Activated CD8-positive, alpha-beta memory T cell treated with anti-CD3 and anti-CD28 coated beads for 1 hour (primary cell): ENCODE results near the gene HOXA4.

ENCODE experiments used
- DNase-seq, 2 donors: peaks; one replicate each; pipeline ENCODE4 v3.0.0-alpha.2; 2020; ENCODE audit warnings: low read depth in 1 of 2; ENCODE audit errors: extremely low read depth in 1 of 2

Gene HOXA4

DNA sequence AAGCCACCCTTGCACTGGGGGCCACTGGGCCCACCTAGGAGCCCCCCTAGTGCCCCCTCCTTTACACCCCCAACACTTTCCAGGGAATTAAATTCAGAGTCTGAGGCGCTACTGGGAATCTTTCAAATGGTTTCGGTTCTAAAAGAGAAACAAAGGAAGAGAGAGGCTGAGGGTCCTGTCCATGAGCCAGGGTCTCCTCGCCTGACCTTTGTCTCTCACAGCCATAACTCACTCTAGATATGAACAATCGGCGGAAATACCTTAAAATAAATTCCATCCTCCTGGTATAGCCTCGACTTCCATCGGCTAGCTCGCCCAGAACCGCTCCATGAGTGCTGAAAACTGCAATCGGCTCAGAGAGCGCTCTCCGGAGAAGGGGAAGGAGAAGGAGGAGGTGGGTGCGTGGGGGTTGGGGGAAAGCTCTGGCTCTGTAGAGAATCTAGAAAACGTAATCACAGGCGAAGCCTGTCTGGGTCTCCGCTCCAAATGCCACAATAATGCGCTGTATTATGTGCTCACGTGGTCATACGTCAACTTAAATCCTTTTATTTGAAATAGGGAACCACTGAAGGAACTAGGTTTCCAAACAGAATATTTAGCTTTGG is 12.6 kb downstream of the HOXA4 start:
- DNase-seq = no peak

DNA sequence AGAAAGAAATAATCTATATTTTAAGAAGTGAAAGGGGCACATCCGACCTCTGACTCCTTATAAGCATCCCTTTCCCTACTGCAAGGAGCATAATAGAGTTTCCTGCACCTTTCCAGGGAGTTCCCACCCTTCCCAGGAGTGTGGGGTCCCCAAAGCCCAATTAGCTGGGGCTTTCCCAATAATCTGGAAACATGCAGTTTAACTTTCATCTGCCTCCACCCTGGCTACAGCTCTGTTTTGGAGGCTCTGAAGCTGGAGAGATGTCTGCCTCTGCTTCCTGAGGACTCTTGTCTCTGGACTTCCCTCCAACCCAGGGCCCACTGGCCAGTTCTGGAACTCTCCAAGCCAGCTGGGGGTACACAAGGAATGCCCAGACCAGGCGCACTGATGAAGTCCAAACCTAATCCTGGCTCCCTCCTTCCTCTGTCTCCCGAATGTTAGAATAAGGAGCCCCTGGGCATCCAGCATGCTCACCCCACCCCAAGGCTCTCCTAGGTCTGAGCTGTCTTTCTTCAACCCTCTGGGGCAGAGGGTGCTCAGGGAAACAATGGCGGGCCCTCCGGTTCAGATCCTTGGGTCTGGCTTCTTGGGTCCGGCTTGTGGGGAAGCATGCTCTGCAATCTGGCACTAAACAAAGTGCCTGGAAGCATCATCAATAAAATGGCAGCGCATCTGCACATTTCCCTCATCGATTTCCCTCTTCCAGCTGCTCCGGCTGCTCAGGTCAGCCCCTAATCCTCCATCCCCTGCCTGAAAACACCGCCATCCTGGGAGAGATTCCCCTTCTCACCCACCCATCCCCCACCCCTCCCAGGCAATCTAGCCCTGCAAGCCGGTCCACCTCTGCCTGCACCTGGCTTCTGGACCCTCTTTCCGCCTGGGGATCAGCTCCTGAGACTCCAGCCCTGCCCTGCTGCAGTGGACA is 13.3 kb downstream of the HOXA4 start:
- no peak for DNase-seq

DNA sequence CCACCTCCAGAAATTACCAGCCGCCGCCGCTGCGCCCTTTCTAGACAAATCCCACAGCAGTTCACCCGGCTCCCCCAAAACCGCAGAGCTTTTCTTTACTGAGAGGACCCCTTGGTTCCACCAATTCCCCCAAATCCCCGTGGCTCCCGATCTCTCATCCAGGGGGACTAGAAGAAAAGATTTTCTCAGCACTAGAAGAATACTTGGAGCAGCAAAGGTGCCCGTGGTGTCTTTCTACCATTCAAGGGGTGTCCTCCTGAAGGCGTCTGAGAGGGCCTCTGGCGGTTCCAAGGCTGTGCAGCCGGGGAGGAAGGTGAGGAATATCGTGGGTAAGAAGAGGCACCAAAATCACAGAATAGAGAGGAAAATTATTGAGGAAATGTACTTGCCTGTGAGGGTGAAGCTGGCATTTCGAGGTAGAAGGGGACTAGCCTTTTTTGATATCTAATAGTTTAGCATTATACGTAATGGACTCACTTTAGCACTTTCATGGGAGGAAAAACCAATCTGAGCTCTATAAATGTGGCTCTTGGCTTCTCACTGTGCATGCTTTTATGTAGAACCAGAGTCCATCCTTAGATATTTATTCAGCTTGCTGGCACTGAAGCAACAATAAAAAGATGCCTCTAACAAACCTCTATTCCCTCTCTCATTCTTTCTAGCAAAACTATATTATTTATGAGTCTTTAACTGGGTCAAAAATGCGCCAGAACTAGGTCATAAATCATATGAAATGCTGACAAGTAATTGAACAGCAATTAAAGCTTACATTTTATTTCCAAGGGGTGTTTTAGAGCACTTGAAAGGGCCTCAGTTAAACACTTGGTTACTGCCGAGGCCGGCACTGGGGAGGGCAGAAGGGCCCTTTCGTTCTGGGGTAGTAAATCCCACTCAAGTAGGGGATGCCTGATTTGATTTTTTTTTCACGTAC is 14.3 kb downstream of the HOXA4 start:
- no peak for DNase-seq

DNA sequence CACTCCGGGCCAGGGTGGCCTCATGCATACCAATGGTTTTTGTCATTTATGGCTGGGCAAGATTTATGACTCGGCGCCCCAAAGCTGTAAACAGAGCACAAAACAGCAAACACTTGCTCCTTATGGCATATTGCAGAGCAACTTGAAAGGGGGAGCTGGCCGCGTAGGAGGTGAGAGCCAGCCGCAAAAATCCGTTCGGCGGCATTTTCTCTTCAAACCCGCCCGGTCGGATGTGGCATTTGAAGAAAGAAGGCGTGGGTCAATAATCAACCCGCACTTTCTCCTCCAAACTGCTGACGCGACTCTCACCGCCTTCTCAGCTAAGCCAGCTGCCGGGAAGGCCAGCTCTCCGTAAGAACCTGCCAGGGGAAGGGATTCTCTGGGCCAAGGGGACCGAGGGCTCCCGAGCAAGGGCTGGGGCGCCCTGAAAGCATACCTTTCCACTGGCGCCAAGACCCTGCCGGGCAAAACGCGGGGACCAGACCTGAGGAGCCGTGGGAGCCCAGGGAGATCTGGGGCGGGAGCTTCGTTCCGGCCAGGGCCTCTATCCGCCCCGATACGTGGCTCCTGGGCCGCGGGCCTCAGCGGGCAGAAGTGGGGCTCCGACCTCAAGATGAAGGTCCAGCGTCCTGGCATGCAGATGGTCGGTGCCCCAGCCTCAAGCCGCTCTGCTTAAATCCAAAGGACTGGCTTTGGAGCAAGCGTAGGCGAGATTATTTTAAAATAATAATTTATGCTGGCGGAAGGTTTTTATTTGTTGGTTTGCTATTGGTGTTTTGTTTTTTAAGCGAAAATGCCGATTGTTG is 15.1 kb downstream of the HOXA4 start:
- DNase-seq = no peak

DNA sequence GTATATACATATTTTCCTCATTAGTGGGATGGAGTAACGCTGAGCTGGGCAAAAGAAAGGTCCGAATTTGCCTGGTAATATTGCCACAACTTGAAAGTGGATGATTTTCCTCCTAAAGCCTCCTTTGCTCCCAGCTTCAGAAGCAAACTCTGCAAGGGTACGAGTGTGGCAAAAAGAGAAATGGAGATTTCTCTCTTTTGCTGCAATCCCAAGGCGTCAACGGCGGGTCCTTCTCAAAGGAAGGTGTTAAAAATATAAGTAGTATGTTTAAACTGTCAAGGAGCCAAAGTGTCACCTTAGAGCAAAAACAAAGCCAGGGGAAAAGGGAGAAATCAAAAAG is 15.7 kb downstream of the HOXA4 start:
- no peak for DNase-seq

DNA sequence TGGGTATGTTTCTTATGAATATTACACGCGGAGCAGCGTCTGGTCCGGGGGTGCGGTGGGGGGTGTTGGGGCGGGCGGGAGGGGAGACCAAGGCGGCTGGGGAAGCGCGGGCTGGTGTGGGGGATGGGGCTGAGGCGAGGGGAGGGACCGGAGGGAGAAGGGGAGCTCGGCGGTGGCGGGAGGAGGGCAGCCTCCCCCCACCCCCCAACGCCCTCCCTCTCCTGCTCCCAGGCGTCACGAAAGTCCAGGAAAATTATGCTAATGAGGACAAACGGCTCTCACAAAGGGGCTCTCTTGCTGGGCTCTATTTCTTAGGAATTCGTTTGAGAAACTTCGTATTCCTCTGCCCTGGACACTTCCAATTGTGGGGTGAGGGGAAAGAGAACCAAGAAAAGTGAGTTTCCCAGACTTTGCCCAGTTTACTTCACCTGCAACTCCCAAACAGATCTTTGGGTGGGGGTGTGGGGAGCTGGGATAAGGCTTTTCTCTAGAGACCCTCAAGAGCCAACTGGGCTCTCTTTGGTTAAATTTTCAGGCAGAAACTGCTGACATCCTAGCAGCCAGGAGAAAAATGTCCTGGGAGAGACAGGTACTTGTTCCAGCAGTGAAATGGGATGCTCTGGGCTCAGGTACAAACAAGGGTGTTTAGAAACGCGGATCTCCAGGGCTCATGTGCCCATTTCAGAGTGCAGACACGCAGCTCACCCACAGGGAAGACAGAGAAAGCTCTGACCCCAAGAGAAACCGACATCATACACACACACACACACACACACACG is 16.4 kb downstream of the HOXA4 start:
- DNase-seq = no peak

DNA sequence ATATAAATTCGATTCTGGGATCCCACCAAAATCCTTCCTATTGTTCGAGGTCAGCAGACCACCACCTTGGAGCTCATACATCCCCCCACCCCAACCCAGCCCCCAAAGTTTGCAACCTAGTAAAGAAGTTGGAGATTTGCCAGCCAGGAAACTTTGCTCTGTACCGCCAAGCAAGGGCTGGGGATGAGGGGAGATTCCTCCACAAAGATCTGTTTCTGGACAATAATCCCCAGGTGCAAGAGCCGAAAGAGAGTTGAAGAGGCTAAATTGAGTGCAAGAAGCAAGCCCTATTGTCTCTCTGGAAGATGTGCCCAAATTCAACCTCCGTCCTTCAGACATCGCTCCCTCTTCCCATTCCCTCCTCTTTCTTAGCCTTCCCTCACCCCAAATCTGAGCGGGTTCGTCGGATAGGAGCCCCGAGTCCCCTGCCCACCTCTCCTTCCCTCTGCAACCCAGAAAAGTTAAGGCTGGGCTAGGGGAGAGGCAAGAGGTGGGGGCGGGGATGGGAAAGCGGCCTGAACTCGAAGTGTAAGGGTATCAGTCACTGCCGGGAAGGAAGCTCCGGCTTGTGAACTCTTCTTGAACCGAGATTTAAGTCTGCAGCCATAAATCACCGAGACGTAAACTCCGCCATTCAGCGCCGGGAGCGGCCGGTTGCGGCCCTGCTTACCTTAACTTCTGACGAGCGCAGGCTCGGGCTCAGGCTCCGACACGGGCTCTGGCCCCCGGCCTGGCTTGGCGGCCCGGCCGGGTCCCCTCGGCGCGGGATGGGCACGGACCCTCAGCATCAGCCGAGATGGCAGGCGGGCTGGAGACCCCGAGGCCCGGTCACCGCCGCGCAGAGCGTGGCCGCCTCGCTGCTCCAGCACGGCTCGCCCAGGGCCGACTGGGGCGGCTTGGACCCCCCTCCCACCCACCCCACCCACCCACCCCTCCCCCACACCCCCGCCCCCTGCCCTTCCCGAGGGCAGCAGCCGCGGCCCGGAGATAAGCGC is 17.3 kb downstream of the HOXA4 start:
- no peak for DNase-seq

DNA sequence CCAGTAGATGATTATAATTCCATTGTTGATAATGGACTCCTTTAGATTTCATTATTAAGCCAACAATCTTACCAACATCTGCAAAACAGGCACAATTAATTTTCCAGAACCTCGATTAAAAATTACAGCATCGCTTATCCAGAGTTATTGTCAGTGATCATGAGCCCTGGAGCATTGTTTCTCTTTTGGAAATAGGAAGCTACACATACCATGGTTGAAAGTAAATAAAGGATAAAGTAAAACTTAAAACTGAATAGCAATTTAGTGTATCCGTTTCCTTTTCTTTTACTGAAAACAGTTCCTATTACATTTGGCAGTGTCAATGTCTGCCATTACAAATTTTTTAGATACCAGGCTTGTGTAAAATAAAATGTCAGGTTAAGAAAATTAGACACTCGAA is 18.2 kb downstream of the HOXA4 start:
- DNase-seq = no peak

DNA sequence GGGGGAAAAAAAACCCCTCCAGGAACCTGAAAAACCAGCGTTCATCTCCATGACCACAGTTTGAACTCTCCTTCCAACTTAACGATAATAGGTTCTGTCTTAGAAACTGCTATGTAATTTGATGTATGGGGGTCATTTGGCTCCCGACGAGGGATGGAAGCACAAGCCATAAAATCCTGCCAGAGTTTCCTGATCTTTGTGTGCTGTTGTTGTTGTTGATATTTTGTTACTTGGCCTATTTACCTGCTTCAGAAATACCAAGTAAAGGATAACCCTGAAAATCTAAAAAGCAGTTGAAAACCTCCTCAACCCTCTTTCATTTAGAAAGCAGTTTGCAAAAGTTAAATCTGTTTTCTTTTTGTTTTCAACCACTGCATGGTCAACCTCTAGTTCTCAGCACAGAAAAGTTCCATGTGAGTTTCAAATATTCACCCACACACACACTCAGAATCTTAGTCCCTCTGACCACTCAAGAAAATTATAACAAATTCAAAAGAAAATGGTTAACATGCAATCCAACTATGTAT is 18.7 kb downstream of the HOXA4 start:
- DNase-seq = no peak

DNA sequence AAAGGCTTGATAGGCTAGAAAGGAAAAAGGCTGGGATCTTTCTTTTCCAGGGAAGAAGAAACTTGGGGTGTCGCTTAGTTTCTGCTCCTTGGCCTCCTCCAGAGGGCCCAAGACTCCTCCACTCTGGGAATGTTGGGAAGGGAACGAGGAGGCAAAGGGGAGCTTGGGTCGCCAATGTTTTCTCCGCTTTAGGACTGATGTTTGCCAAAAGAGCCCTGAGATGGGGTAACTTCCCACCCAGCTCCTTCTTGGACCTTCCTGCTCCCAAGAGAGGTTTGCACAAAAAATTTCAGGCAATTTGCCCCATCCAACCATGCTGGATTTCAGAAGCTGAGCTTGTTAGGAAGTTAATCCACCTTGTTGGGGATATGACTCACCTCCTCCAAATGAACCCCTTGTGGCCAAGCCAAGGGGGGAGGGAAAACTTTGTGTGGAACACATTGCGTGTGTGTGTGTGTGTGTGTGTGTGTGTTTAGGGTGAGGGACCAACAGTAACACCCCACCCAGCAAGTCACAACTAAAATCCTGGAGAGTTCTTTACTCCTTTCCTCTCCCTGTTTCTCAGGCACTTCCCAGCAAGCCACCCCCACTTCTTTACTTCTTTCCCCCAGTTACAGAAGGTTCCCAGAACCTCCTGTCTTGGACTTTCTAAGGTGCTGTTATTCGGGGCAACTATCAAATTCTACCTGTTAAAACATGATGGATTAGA is 19.4 kb downstream of the HOXA4 start:
- no peak for DNase-seq

DNA sequence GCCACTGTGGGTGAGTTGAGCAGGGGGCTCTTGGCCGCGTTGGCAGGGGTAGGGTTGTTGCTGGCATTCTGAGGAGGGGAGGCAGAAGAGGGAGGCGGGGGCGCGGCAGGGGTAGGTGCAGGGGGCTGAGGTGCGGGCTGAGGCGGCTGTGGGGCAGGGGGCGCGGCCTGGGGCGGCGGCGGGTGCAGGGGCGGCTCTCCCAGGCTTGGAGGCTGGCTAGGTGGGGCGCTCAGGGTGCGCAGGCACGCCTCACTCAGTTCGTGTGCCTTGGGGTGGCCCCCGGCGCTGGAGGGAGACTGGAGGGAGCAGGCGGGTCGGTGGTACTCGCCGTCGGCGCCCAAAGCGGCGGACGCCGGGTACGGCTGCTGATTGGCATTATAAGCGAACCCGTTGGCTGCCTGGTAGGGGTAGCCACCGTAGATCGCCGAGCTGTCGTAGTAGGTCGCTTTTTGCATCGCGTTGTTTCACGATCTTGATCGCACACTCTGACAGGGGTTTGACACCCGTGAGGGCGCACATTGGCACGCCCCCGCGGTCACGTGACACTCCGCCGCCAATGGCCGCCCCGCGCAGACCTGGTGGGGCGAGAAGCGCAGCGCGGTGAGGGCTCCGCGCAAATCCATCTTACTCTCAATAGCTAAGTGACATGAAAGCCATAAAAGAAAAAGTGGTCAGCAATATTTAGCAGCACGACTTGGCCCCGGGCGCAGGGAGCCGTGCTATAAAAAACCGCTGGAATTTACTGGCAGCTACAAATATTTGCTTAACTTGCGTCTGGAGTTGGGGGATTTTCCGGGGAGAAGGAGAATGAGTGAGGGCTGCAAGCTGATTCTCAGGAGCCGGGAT is 20.1 kb downstream of the HOXA4 start:
- no peak for DNase-seq

DNA sequence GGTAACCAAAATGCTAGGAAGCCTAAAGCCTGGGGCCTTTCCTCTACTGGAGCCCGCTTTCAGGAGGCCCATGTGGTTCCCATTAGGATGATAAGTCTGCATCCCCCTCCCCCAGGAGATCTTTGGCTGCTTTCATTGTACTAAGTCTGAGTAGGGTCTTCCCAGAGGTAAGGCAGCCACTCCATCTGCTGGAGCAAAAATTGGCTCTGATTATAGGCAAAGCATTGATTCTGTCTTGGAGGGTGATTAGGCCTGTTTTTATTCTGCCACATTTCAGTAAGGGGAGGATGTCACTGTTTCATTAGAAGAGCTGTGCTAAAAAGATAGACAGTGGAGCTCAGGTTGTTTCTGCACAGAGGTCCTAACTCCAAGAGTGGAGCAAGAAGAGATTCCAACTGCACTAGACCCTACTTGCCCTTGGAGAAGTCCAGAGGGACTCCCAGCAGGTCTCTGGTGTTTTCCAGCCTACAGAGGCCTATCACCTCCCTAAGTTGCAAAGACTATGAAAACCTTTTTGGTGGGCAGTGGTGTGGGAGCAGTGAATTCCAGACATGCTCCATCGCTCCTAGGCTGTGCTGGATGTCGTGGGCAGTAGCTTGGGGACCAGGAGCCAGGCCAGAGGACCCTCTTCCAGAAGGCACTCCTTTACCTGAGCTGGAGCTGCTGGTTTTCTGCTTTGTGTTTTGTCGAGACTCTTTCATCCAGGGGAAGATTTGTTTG is 20.9 kb downstream of the HOXA4 start:
- DNase-seq = no peak

DNA sequence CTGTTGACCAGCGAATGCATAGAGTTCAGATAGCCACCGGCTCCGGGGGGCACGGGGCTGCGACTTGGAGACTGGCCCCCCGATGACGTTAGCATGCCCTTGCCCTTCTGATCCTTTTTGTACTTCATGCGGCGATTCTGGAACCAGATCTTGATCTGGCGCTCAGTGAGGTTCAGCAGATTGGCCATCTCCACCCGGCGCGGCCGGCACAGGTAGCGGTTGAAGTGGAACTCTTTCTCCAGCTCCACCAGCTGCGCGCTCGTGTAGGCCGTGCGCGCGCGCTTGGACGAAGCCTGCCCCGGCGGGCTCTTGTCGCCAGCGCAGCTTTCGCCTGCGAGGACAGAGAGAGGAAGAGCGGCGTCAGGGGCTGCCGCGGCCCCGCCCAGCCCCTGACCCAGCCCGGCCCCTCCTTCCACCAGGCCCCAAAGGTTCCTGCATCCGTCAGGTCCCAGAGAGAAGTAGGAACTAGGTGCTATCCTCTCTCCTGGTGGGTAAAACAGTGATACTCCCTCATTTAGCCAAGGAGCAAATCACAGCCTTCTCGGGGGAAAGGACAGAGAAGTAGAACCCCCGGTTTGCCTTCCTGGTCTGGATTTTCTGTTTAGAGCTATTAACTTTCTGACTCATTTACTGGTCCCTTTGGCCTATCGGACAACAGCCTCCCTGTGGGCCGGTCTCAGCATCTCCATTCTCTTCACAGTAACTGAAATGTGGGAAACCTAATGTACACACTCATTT is 22.0 kb downstream of the HOXA4 start:
- DNase-seq = no peak

DNA sequence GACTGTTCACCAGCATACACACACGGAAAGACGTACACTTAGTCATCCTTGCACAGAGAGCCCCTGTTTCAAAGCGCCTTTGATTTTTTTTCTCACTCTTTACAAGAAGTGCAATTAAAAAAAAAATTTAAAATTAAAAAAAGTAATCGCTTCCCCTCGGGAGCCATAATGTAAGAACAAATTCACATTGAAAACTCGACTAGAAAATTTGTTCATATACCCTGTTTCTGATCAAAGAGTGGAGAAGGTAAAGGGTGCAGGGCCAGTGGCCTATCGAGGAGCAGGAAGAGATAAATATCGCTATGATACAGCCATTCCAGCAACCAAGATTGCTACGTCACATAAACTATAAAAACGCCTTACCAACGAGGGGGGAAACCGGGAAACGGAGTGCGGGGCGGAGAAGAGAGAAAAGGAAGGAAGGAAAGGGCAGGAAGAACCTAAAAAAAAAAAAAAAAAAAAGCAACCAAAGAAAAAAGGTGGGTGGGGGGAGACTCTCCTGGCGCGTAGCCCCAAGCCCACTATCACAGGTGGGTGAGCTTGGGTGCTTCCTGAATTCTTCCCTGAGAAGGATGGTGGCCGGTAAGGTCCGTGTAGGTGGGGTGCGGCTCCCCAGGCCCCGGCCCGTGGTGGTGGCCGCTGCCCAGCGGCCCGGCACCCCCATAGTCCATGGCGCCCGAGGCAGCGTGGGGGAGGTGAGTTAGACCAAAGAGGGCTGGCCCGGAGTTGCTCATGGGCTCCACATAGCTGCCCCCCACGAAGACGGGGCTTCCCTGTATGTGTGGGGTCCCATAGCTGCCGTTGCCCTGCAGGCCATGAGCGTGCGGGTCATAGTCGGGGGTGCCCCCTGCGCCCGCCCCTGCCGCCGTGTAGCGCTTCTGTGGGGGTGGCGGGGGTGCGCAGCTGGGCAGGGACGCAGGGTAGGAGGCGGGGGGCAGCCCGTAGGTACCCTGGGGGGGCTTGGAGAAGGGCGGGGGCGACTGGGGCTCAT is 22.9 kb downstream of the HOXA4 start:
- DNase-seq = no peak

DNA sequence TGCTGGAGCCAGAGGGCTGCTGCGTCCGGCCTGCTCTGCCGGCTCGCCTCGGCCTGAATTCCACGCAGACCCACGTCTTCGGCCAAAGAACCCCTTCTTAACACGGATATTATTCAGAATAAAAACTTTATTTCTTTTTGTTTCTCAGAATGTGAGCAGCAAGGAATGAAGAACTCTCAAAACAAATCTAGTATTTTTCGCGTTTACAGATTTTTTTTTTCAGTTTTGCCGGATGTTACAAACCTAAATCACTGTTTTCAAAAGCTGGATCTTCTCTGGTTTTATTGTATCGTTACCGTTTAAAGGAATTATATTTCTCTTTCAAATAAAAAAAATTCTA is 23.7 kb downstream of the HOXA4 start:
- no peak for DNase-seq
